Measurements from ENCODE around the gene PFDN6. TPM values are rescaled to one million over a fixed set of nuclear protein-coding genes. Genes with fewer than 3 reads are reported as not detected.

Gene PFDN6
- total and polyA plus RNA-seq, 9 of the 15 experiments (the other 6 are each of a cell fraction or from before 2014, with no cell fraction given) = 6.8 to 475 (median 216) TPM

DNA sequence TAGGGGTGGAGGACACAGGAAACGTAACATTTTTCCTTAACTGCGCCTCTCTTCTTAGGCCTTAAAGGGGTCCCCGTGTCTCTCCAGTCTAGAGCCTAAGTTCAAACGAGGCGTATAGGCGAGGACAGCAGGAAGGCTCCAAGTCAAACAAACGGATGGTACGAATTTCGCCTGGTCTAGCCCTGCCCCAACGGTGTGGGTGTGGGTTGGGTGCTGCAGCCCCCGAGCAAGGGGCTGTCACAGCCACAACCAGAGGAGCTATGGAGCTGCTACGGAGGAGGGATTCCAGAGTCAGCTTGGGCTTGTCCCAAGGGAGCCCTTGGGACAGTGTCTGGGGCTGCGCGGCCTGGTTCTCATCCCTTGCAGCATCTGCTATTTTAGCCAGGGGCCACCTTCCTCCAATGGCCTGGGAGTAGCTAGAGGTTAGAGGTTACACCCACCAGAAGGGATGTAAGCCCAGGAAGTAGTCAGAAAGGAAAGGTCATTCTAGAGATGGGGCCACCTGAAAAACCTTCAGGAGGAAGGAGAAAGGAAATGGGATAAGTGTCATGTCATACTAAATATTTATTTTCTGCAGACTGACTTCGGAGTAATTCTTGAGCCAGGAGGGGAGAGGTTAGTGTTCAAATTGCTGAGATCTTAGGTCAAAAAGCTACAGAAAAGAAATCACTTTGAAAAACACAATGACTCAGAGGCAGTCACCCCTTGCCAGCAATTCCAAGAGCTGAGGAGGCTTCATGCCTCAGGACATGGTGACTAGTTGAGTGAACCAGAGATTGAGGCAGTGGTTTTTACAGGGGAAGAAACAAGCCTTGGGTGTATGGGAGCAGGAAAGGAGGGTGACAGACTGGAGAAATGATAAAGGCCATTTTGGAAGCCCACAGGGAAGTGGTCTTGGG is 39.4 kb upstream of the PFDN6 start (continued):
- TF ChIP-seq SUPT5H (IDR thresholded peaks at IDR 0.05) (peak; percentile 17), SNIP1 (IDR thresholded peaks at IDR 0.05; ENCODE audit: low read depth) (0 out of 2 replicates have a peak, but pooled peaks have one; percentile 12), SMC3 (conservative IDR thresholded peaks at IDR 0.05; ENCODE audit: insufficient read depth, low read depth, low read length) (no peak), MYNN (IDR thresholded peaks at IDR 0.05) (no peak), MYNN (CRISPR knock-in tag; IDR thresholded peaks at IDR 0.05) (no peak), KLF16 (IDR thresholded peaks at IDR 0.05) (no peak), ZNF175 (CRISPR knock-in tag; IDR thresholded peaks at IDR 0.05; ENCODE audit: low read depth) (peak; percentile 47; the same call in 1 of the 2 replicates), SMARCA4 (IDR thresholded peaks at IDR 0.05) (peak; percentile 42; the same call in 1 of the 2 replicates), CREB1 (IDR thresholded peaks at IDR 0.05) (no peak), CREB1 (CRISPR knock-in tag; IDR thresholded peaks at IDR 0.05) (no peak), ZNF165 (CRISPR knock-in tag; IDR thresholded peaks at IDR 0.05; ENCODE audit: borderline replicate concordance) (peak; percentile 74; the same call in 1 of the 2 replicates), BHLHE40 (IDR thresholded peaks at IDR 0.05; ENCODE audit: low read length) (no peak), CSDE1 (IDR thresholded peaks at IDR 0.05) (no peak), POU5F1 (IDR thresholded peaks at IDR 0.05; ENCODE audit: borderline replicate concordance, low read depth, low read length, partially characterized antibody) (no peak), BMI1 (IDR thresholded peaks at IDR 0.05; ENCODE audit: low read length) (no peak), ZSCAN29 (IDR thresholded peaks at IDR 0.05) (no peak)
- TF ChIP-seq, protein P1, sequence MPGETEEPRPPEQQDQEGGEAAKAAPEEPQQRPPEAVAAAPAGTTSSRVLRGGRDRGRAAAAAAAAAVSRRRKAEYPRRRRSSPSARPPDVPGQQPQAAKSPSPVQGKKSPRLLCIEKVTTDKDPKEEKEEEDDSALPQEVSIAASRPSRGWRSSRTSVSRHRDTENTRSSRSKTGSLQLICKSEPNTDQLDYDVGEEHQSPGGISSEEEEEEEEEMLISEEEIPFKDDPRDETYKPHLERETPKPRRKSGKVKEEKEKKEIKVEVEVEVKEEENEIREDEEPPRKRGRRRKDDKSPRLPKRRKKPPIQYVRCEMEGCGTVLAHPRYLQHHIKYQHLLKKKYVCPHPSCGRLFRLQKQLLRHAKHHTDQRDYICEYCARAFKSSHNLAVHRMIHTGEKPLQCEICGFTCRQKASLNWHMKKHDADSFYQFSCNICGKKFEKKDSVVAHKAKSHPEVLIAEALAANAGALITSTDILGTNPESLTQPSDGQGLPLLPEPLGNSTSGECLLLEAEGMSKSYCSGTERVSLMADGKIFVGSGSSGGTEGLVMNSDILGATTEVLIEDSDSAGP (CRISPR knock-in tag; IDR thresholded peaks at IDR 0.05) = 0 out of 2 replicates have a peak, but pooled peaks have one; percentile 47
- TF ChIP-seq, protein P2, sequence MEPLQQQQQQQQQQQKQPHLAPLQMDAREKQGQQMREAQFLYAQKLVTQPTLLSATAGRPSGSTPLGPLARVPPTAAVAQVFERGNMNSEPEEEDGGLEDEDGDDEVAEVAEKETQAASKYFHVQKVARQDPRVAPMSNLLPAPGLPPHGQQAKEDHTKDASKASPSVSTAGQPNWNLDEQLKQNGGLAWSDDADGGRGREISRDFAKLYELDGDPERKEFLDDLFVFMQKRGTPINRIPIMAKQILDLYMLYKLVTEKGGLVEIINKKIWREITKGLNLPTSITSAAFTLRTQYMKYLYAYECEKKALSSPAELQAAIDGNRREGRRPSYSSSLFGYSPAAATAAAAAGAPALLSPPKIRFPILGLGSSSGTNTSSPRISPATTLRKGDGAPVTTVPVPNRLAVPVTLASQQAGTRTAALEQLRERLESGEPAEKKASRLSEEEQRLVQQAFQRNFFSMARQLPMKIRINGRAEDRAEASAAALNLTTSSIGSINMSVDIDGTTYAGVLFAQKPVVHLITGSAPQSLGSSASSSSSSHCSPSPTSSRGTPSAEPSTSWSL (CRISPR knock-in tag; IDR thresholded peaks at IDR 0.05; ENCODE audit: borderline replicate concordance) = 0 out of 2 replicates have a peak, but pooled peaks have one; percentile 14
- TF ChIP-seq, protein P3, sequence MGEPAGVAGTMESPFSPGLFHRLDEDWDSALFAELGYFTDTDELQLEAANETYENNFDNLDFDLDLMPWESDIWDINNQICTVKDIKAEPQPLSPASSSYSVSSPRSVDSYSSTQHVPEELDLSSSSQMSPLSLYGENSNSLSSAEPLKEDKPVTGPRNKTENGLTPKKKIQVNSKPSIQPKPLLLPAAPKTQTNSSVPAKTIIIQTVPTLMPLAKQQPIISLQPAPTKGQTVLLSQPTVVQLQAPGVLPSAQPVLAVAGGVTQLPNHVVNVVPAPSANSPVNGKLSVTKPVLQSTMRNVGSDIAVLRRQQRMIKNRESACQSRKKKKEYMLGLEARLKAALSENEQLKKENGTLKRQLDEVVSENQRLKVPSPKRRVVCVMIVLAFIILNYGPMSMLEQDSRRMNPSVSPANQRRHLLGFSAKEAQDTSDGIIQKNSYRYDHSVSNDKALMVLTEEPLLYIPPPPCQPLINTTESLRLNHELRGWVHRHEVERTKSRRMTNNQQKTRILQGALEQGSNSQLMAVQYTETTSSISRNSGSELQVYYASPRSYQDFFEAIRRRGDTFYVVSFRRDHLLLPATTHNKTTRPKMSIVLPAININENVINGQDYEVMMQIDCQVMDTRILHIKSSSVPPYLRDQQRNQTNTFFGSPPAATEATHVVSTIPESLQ (CRISPR knock-in tag; IDR thresholded peaks at IDR 0.05) = 0 out of 2 replicates have a peak, but pooled peaks have one; percentile 43
- TF ChIP-seq, protein P4, sequence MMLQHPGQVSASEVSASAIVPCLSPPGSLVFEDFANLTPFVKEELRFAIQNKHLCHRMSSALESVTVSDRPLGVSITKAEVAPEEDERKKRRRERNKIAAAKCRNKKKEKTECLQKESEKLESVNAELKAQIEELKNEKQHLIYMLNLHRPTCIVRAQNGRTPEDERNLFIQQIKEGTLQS (IDR thresholded peaks at IDR 0.05) = 0 out of 2 replicates have a peak, but pooled peaks have one; percentile 29
- TF ChIP-seq, protein P4 (CRISPR knock-in tag; conservative IDR thresholded peaks at IDR 0.05) = no peak
- TF ChIP-seq, protein P5, sequence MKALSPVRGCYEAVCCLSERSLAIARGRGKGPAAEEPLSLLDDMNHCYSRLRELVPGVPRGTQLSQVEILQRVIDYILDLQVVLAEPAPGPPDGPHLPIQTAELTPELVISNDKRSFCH (CRISPR knock-in tag; IDR thresholded peaks at IDR 0.05) = no peak
- TF ChIP-seq, protein P5 (tag; IDR thresholded peaks at IDR 0.05) = peak; percentile 69; the same call in 1 of the 2 replicates

Data from K562 (cell line).